ENCODE results near the gene NR1D2.

GRCh38 chr3:23953523-23953922 is 8.4 kb downstream of the NR1D2 start:
- no peak for TF ChIP-seq ZNF335 (tag by site-specific recombination; conservative IDR thresholded peaks at IDR 0.05)
- no peak for TF ChIP-seq ZNF10 (tag by site-specific recombination; IDR thresholded peaks at IDR 0.05)
- TF ChIP-seq, protein P1, sequence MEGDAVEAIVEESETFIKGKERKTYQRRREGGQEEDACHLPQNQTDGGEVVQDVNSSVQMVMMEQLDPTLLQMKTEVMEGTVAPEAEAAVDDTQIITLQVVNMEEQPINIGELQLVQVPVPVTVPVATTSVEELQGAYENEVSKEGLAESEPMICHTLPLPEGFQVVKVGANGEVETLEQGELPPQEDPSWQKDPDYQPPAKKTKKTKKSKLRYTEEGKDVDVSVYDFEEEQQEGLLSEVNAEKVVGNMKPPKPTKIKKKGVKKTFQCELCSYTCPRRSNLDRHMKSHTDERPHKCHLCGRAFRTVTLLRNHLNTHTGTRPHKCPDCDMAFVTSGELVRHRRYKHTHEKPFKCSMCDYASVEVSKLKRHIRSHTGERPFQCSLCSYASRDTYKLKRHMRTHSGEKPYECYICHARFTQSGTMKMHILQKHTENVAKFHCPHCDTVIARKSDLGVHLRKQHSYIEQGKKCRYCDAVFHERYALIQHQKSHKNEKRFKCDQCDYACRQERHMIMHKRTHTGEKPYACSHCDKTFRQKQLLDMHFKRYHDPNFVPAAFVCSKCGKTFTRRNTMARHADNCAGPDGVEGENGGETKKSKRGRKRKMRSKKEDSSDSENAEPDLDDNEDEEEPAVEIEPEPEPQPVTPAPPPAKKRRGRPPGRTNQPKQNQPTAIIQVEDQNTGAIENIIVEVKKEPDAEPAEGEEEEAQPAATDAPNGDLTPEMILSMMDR (tag by site-specific recombination; IDR thresholded peaks at IDR 0.05) = no peak
- TF ChIP-seq ZBTB7A (tag by site-specific recombination; IDR thresholded peaks at IDR 0.05; ENCODE audit: low read depth) = no peak
- no peak for TF ChIP-seq REST (tag by site-specific recombination; IDR thresholded peaks at IDR 0.05)
- no peak for TF ChIP-seq GLI4 (tag by site-specific recombination; IDR thresholded peaks at IDR 0.05)
- TF ChIP-seq ZNF146 (tag by site-specific recombination; IDR thresholded peaks at IDR 0.05) = no peak
- no peak for TF ChIP-seq ZNF274 (IDR thresholded peaks at IDR 0.05; ENCODE audit: low read length)
- TF ChIP-seq ZNF274 (tag by site-specific recombination; IDR thresholded peaks at IDR 0.05; ENCODE audit: borderline replicate concordance) = no peak
- no peak for TF ChIP-seq ZNF416 (tag by site-specific recombination; IDR thresholded peaks at IDR 0.05)
- TF ChIP-seq ZEB2 (tag by site-specific recombination; IDR thresholded peaks at IDR 0.05) = no peak
- TF ChIP-seq ZNF169 (tag by site-specific recombination; IDR thresholded peaks at IDR 0.05) = no peak
- no peak for TF ChIP-seq ZNF561 (tag by site-specific recombination; IDR thresholded peaks at IDR 0.05; ENCODE audit: borderline replicate concordance)
- no peak for TF ChIP-seq ZNF830 (tag by site-specific recombination; IDR thresholded peaks at IDR 0.05; ENCODE audit: low read depth)
- TF ChIP-seq ZNF747 (tag by site-specific recombination; IDR thresholded peaks at IDR 0.05) = no peak

All from HEK293 (cell line).